ENCODE measurements around the gene XXYLT1.

DNA sequence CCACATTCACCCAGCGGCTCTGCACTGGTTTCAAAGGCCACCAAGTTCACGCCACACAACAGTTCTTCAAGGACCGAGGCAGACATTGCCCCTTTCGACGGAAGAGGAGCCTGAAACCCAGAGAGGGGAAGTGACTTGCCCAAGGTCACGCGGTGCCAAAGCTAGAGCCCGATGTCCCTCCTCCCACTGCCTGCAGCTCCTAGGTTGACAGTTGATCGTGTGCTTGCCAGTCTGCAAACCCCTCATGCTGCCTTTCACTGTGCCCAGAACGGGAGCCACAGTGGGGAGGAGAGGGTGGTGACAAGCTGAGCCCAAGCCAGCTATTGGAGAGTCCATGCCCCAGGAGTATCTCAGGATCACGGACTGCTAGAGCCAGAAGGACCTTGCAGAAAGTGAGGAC, 230.9 kb downstream of the XXYLT1 start:
- TF ChIP-seq ZNF785 (tag by site-specific recombination; IDR thresholded peaks at IDR 0.05) (no peak), REPIN1 (tag by site-specific recombination; IDR thresholded peaks at IDR 0.05; ENCODE audit: low read depth) (no peak), ZNF677 (tag by site-specific recombination; IDR thresholded peaks at IDR 0.05) (no peak), CTCF (tag by site-specific recombination; IDR thresholded peaks at IDR 0.05) (no peak), SALL2 (tag by site-specific recombination; IDR thresholded peaks at IDR 0.05; ENCODE audit: borderline replicate concordance) (no peak), ZBTB17 (tag by site-specific recombination; IDR thresholded peaks at IDR 0.05) (no peak), ZNF121 (tag by site-specific recombination; IDR thresholded peaks at IDR 0.05) (no peak), ZNF140 (tag by site-specific recombination; IDR thresholded peaks at IDR 0.05) (no peak), ZNF707 (tag by site-specific recombination; IDR thresholded peaks at IDR 0.05) (no peak), ZNF701 (tag by site-specific recombination; IDR thresholded peaks at IDR 0.05) (no peak), YY1 (tag by site-specific recombination; IDR thresholded peaks at IDR 0.05) (no peak)
- TF ChIP-seq, protein P1, sequence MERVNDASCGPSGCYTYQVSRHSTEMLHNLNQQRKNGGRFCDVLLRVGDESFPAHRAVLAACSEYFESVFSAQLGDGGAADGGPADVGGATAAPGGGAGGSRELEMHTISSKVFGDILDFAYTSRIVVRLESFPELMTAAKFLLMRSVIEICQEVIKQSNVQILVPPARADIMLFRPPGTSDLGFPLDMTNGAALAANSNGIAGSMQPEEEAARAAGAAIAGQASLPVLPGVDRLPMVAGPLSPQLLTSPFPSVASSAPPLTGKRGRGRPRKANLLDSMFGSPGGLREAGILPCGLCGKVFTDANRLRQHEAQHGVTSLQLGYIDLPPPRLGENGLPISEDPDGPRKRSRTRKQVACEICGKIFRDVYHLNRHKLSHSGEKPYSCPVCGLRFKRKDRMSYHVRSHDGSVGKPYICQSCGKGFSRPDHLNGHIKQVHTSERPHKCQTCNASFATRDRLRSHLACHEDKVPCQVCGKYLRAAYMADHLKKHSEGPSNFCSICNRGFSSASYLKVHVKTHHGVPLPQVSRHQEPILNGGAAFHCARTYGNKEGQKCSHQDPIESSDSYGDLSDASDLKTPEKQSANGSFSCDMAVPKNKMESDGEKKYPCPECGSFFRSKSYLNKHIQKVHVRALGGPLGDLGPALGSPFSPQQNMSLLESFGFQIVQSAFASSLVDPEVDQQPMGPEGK (tag by site-specific recombination; IDR thresholded peaks at IDR 0.05), result no peak
- TF ChIP-seq, protein P2, sequence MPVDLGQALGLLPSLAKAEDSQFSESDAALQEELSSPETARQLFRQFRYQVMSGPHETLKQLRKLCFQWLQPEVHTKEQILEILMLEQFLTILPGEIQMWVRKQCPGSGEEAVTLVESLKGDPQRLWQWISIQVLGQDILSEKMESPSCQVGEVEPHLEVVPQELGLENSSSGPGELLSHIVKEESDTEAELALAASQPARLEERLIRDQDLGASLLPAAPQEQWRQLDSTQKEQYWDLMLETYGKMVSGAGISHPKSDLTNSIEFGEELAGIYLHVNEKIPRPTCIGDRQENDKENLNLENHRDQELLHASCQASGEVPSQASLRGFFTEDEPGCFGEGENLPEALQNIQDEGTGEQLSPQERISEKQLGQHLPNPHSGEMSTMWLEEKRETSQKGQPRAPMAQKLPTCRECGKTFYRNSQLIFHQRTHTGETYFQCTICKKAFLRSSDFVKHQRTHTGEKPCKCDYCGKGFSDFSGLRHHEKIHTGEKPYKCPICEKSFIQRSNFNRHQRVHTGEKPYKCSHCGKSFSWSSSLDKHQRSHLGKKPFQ (tag by site-specific recombination; IDR thresholded peaks at IDR 0.05), result no peak
- TF ChIP-seq, protein P3, sequence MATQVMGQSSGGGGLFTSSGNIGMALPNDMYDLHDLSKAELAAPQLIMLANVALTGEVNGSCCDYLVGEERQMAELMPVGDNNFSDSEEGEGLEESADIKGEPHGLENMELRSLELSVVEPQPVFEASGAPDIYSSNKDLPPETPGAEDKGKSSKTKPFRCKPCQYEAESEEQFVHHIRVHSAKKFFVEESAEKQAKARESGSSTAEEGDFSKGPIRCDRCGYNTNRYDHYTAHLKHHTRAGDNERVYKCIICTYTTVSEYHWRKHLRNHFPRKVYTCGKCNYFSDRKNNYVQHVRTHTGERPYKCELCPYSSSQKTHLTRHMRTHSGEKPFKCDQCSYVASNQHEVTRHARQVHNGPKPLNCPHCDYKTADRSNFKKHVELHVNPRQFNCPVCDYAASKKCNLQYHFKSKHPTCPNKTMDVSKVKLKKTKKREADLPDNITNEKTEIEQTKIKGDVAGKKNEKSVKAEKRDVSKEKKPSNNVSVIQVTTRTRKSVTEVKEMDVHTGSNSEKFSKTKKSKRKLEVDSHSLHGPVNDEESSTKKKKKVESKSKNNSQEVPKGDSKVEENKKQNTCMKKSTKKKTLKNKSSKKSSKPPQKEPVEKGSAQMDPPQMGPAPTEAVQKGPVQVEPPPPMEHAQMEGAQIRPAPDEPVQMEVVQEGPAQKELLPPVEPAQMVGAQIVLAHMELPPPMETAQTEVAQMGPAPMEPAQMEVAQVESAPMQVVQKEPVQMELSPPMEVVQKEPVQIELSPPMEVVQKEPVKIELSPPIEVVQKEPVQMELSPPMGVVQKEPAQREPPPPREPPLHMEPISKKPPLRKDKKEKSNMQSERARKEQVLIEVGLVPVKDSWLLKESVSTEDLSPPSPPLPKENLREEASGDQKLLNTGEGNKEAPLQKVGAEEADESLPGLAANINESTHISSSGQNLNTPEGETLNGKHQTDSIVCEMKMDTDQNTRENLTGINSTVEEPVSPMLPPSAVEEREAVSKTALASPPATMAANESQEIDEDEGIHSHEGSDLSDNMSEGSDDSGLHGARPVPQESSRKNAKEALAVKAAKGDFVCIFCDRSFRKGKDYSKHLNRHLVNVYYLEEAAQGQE (tag by site-specific recombination; IDR thresholded peaks at IDR 0.05), result no peak

Measured in HEK293 (cell line).